Measurements from ENCODE around the gene WDR72.

Gene WDR72

GRCh38 chr15:53534105-53534839 is 225.2 kb downstream of the WDR72 start:
- DNase-seq (ENCODE audit: low read depth): no peak

GRCh38 chr15:53530761-53531160 is 228.7 kb downstream of the WDR72 start:
- no peak for DNase-seq (ENCODE audit: low read depth)

- no peak for DNase-seq (ENCODE audit: low read depth)
Observed at GRCh38 chr15:53527996-53528395, 231.5 kb downstream of the WDR72 start.

- no peak for DNase-seq (ENCODE audit: low read depth)
Observed at GRCh38 chr15:53525894-53526293, 233.6 kb downstream of the WDR72 start.

- no peak for DNase-seq (ENCODE audit: low read depth)
Observed at GRCh38 chr15:53522991-53523390, 236.5 kb downstream of the WDR72 start.

- DNase-seq (ENCODE audit: low read depth): no peak
Observed at GRCh38 chr15:53520996-53521395, 238.5 kb downstream of the WDR72 start.

GRCh38 chr15:53513431-53513830 is 246.0 kb downstream of the WDR72 start:
- no peak for DNase-seq (ENCODE audit: low read depth)

DNA sequence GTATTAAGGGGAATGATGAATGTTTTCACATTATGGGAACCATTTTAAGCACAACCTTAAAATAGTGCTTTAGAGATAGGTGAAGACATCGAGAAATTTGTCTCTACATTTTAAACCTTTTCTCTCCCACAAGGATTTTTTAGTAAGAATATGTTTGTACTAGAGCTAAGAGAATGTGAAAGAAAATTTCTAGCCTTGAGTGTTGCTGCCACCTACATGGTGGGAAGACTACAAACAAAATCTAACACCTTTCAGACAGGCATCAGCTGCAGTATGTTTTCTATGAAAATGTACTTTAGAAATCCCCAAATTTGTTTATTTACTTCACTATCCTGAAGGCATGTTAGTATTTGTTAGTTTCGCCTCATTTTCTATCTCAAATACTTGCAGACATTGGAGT is 247.4 kb downstream of the WDR72 start:
- DNase-seq (ENCODE audit: low read depth): no peak

GRCh38 chr15:53511175-53511574 is 248.3 kb downstream of the WDR72 start:
- no peak for DNase-seq (ENCODE audit: low read depth)

- no peak for DNase-seq (ENCODE audit: low read depth)
Observed at GRCh38 chr15:53506370-53506769, 253.1 kb downstream of the WDR72 start.

- DNase-seq (ENCODE audit: low read depth): no peak
Observed at GRCh38 chr15:53498996-53499395, 260.5 kb downstream of the WDR72 start.

- no peak for DNase-seq (ENCODE audit: low read depth)
Observed at GRCh38 chr15:53490341-53490740, 269.1 kb downstream of the WDR72 start.

GRCh38 chr15:53482055-53482454 is 277.4 kb downstream of the WDR72 start:
- DNase-seq (ENCODE audit: low read depth): no peak

DNA sequence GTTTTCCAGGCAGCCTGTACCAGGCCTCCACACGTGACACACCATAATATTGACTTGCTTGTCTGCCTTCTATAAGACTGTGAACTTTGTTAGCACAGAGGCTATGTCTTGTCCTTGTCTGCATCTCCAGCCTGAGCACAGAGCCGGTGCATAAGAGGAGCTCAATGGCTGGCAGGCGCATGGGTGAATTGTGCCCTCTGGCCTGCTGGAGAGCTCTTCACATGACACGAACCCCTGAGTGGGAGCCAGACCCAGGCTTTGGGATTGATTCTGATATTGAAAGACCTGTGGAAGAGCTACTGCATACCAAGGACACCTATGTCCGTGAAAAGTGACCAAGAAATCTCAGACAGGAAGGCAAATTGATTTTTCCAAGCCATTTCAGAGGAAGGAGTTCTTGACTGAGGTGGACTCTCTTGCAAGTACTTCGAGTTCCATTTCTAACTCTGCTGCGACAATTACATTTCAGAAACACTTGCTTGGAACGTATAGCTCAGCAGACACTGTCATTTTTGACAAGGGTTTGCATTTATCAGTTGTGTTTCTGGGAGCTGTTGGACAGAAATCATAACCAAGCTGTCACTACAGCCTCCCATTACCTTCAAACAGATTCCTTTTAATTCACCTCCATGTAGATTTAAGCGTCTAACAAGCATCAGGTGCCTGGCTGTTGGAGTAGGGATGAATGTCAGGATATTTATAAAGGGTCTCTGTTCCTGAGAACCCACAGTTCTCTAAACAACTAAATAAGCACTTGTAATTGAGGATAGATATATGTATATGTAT is 281.3 kb downstream of the WDR72 start:
- DNase-seq (ENCODE audit: low read depth): no peak

DNA sequence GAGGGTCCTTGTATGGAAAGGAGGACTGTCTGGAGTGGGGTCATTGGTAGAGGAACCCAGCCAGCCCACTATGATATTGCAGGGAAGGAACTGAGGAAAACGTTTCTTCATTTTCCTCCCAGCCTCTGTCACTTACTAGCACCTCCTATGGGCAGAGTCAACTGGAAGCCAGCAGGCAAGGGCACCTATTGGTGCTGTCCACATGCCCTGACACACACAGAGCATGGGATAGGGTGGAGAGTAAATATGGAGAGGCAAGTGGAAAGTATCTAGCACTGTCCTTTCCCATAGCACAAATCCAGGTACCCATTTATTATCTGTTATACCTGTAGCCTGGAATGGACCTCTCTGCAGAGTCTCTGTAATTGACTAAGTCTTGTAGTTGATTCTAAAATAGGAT is 285.6 kb downstream of the WDR72 start:
- no peak for DNase-seq (ENCODE audit: low read depth)

GRCh38 chr15:53473435-53473834 is 286.0 kb downstream of the WDR72 start:
- DNase-seq (ENCODE audit: low read depth): no peak

GRCh38 chr15:53472883-53473282 is 286.6 kb downstream of the WDR72 start:
- no peak for DNase-seq (ENCODE audit: low read depth)

DNA sequence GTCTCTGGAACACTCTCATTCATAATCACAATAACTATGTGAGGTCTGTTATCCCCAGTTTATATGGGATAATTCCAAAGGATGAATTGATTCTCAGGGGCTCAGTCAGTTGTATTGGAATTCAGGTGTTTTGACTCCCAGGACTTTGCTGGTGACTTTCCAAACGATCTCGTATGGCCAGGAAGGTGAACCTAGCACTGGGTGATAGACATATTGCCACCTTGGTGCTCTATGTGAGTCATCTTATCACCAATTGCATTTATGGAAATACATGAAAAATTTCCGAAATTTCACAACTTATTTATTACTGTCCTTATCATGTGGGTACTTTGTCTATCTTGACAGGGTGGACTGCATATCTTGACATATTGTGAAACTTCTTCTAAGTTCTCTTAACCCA is 287.3 kb downstream of the WDR72 start:
- no peak for DNase-seq (ENCODE audit: low read depth)

DNA sequence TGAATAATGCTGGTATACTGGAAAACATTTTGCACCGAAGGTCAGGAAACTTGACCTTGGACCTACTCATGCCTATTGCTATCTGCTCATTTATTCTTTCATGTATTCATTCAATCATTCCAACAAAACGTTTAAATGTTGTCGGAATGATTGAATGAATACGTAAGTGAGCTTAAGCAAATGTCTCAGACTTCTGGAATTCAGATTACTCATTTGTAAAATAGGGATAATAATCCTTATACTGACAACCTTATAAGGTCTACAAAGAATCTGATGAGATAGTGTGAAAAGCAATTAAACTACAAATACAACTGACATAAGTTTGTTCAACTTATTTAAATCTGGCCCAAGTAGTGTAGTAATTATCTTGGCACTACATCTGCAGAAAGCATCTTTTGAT is 288.7 kb downstream of the WDR72 start:
- DNase-seq (ENCODE audit: low read depth): no peak

- DNase-seq (ENCODE audit: low read depth): no peak
Observed at GRCh38 chr15:53469422-53469821, 290.0 kb downstream of the WDR72 start.
